K562 (cell line): ENCODE data around the gene ARF1. TPM values are rescaled to one million over a fixed set of nuclear protein-coding genes. Genes with fewer than 3 reads are reported as not detected.

Experiments
- ATAC-seq: fragments of 200-7000 bp; cut with Tn5 transposase; 3 replicates; pipeline ENCODE4 v1.9.1; 2020; ENCODE audit warnings: moderate library complexity
- BruUV-seq: library from RNA; stranded (reverse); fragments of 400-500 nt; replicated peaks from 2 replicates; lab custom pipeline; 2021; lab: Mats Ljungman, UMichigan
- CTCF ChIA-PET: fragments of 300-600 bp; formaldehyde crosslinking; extraction: SDS; loops from one replicate; lab custom pipeline; 2021; ENCODE audit warnings: low intra/inter-chr PET ratio; lab: Yijun Ruan, JAX
- POLR2A ChIA-PET: fragments of 300-600, 350-650 bp; sonication (Branson Sonifier 250); formaldehyde crosslinking; extraction: SDS; loops from one replicate; lab custom pipeline; 2021; ENCODE audit warnings: antibody characterized with exemption, inconsistent platforms; lab: Yijun Ruan, JAX
- DNase-seq, 4 experiments: peaks; one replicate each; pipeline versions ENCODE4 v3.0.0 to v3.0.0-alpha.2; 2011 to 2018; ENCODE audit warnings: low spot score in 3 of 4, mixed read lengths in 3 of 4; ENCODE audit errors: extremely low read depth in 1 of 4
- FAIRE-seq: peaks from 2 replicates; lab custom pipeline; 2011; peaks lifted over from hg19 to GRCh38; lab: Jason Lieb, UNC
- H2AFZ ChIP-seq: 2 replicates; pipeline ENCODE4 v1.6.0; 2011; ENCODE audit warnings: low read depth, low read length, control low read depth, inconsistent platforms
- H3K27ac ChIP-seq: fragments of 200-600 bp; 3 replicates; pipeline ENCODE4 v1.8.0; 2011; ENCODE audit warnings: low read depth, mild to moderate bottlenecking, control low read depth, inconsistent platforms, low read length, moderate library complexity, mixed read lengths; ENCODE audit errors: extremely low read depth
- H3K27me3 ChIP-seq, 2 experiments: fragments of 300-600 bp in 1 of 2; 2 replicates in 1 of 2; 3 replicates in 1 of 2; pipeline versions ENCODE4 v1.6.0 to v1.8.0; 2011; ENCODE audit warnings: inconsistent platforms in 2 of 2, low read length in 2 of 2, mild to moderate bottlenecking in 1 of 2, mixed read lengths in 1 of 2, moderate library complexity in 1 of 2; ENCODE audit not compliant: control insufficient read depth in 2 of 2, insufficient read depth in 2 of 2
- H3K36me3 ChIP-seq: fragments of 300-600 bp; 3 replicates; pipeline ENCODE4 v1.8.0; 2011; ENCODE audit warnings: mild to moderate bottlenecking, low read length, inconsistent platforms; ENCODE audit not compliant: control insufficient read depth, insufficient read depth
- H3K4me1 ChIP-seq, 2 experiments: fragments of 200-600 bp in 1 of 2; replicated peaks in 1 of 2; 2 replicates in 1 of 2; 3 replicates in 1 of 2; pipeline versions ENCODE4 v1.5.1 to v1.8.0; 2011; ENCODE audit warnings: inconsistent platforms in 2 of 2, low read length in 2 of 2, mild to moderate bottlenecking in 1 of 2, mixed read lengths in 1 of 2, moderate library complexity in 1 of 2; ENCODE audit not compliant: control insufficient read depth in 2 of 2, insufficient read depth in 2 of 2
- H3K4me2 ChIP-seq: 2 replicates; pipeline ENCODE4 v1.6.1; 2011; ENCODE audit warnings: low read length, control low read depth, inconsistent platforms, mixed read lengths; ENCODE audit not compliant: insufficient read depth
- H3K4me3 ChIP-seq: fragments of 200-600 bp; sonication (generic), shearing (Covaris generic); 2 replicates; pipeline ENCODE4 v1.5.1; 2016; ENCODE audit warnings: control low read depth, inconsistent platforms
- H3K79me2 ChIP-seq: fragments of 200-600 bp; 3 replicates; pipeline ENCODE4 v1.8.0; 2011; ENCODE audit warnings: low read length, inconsistent platforms; ENCODE audit not compliant: control insufficient read depth, insufficient read depth
- H3K9ac ChIP-seq, 2 experiments: 2 replicates each; pipeline versions ENCODE4 v1.6.0 to v1.6.1; 2011; ENCODE audit warnings: low read depth in 2 of 2, low read length in 2 of 2, control low read depth in 1 of 2, inconsistent platforms in 1 of 2, mild to moderate bottlenecking in 1 of 2, mixed read lengths in 1 of 2; ENCODE audit not compliant: insufficient read depth in 1 of 2
- H3K9me1 ChIP-seq: one replicate; pipeline ENCODE4 v1.6.0; 2011; ENCODE audit warnings: inconsistent platforms, mild to moderate bottlenecking, low read length, moderate library complexity; ENCODE audit not compliant: control insufficient read depth, insufficient read depth
- H3K9me3 ChIP-seq: replicated peaks from 2 replicates; pipeline ENCODE4 v1.5.1; 2011; ENCODE audit warnings: low read depth, low read length, inconsistent platforms; ENCODE audit not compliant: control insufficient read depth, insufficient read depth
- H4K20me1 ChIP-seq: replicated peaks from 2 replicates; pipeline ENCODE4 v1.6.1; 2011; ENCODE audit warnings: low read length, inconsistent platforms, mixed read lengths; ENCODE audit not compliant: control insufficient read depth, insufficient read depth
- BCLAF1 ChIP-seq, 2 experiments: fragments of 450-650 bp in 1 of 2; IDR thresholded peaks; 2 replicates each; pipeline ENCODE4 v1.6.1; 2011 to 2017; ENCODE audit warnings: low read depth in 2 of 2, antibody characterized with exemption in 1 of 2, borderline replicate concordance in 1 of 2, low read length in 1 of 2, mild to moderate bottlenecking in 1 of 2, mixed read lengths in 1 of 2; ENCODE audit not compliant: control insufficient read depth in 1 of 2
- CGGBP1 ChIP-seq: fragments of 250-450 bp; sonication (Bioruptor Pico); IDR thresholded peaks from 2 replicates; pipeline ENCODE4 v1.9.0; 2021; ENCODE audit warnings: mild to moderate bottlenecking
- FOXJ3 ChIP-seq: sonication (generic); formaldehyde crosslinking; IDR thresholded peaks from 2 replicates; pipeline ENCODE4 v1.4.0; 2020; ENCODE audit warnings: mild to moderate bottlenecking, missing genetic modification reagents
- GABPB1 ChIP-seq: sonication (generic); formaldehyde crosslinking; IDR thresholded peaks from 2 replicates; pipeline ENCODE4 v1.8.0; 2022; ENCODE audit warnings: mild to moderate bottlenecking, missing genetic modification reagents
- HDAC6 ChIP-seq: IDR thresholded peaks from 2 replicates; pipeline ENCODE4 v1.6.1; 2012; ENCODE audit warnings: low read depth, mild to moderate bottlenecking, control low read depth, inconsistent platforms, low read length, moderate library complexity
- NCOA4 ChIP-seq: fragments of 450-650 bp; IDR thresholded peaks from 2 replicates; pipeline ENCODE4 v1.6.1; 2018; ENCODE audit warnings: mild to moderate bottlenecking; ENCODE audit not compliant: partially characterized antibody
- NEUROD1 ChIP-seq: fragments of 150-350 bp; IDR thresholded peaks from 2 replicates; pipeline ENCODE4 v1.6.1; 2014; ENCODE audit warnings: borderline replicate concordance, low read length, low read depth; ENCODE audit not compliant: partially characterized antibody
- NR2C1 ChIP-seq, 2 experiments: fragments of 450-650 bp; IDR thresholded peaks; 2 replicates each; pipeline ENCODE4 v1.6.1; 2017; ENCODE audit warnings: mild to moderate bottlenecking in 2 of 2, antibody characterized with exemption in 1 of 2, inconsistent platforms in 1 of 2, missing compliant biosample characterization in 1 of 2, missing genetic modification characterization in 1 of 2
- NR2C2 ChIP-seq, 2 experiments: fragments of 200-800 bp in 1 of 2; sonication (Bioruptor generic) in 1 of 2; sonication (generic) in 1 of 2; formaldehyde crosslinking in 1 of 2; IDR thresholded peaks; 2 replicates each; pipeline versions ENCODE4 v1.6.1 to v1.8.0; 2016 to 2022; ENCODE audit warnings: mild to moderate bottlenecking in 1 of 2, missing compliant biosample characterization in 1 of 2, missing genetic modification characterization in 1 of 2, missing genetic modification reagents in 1 of 2
- RBM17 ChIP-seq: fragments of 200-400 bp; formaldehyde crosslinking; IDR thresholded peaks from 2 replicates; pipeline ENCODE4 v1.6.1; 2017; ENCODE audit warnings: low read depth, mild to moderate bottlenecking, low read length, borderline replicate concordance
- RBM25 ChIP-seq: fragments of 200-400 bp; formaldehyde crosslinking; IDR thresholded peaks from 2 replicates; pipeline ENCODE4 v1.6.1; 2018; ENCODE audit warnings: low read length, low read depth, moderate library complexity; ENCODE audit not compliant: severe bottlenecking
- TARDBP ChIP-seq: fragments of 450-650 bp; IDR thresholded peaks from 2 replicates; pipeline ENCODE4 v1.6.1; 2016
- ZFP36 ChIP-seq: fragments of 150-350 bp; IDR thresholded peaks from 2 replicates; pipeline ENCODE4 v1.6.1; 2018; ENCODE audit warnings: low read length, low read depth; ENCODE audit not compliant: partially characterized antibody
- ZNF316 ChIP-seq: fragments of 450-650 bp; IDR thresholded peaks from 2 replicates; pipeline ENCODE4 v1.6.1; 2016
- WGBS: fragments of 100-300 bp; shearing (Covaris generic); methylation state at CpG from one replicate; pipeline ENCODE4 v1.1.6; 2016; ENCODE audit warnings: low coverage, mixed read lengths; ENCODE audit not compliant: insufficient coverage; ENCODE audit errors: missing lambda C conversion rate; 5-methylcytosine and 5-hydroxymethylcytosine counted together
- in situ Hi-C: fragments of 300-500 bp; cut with MboI; formaldehyde crosslinking; loops from 4 replicates; pipeline ENCODE4 v1.15.0; 2018; ENCODE audit warnings: inconsistent platforms, mixed read lengths
- intact Hi-C: fragments of 100-400 bp; cut with micrococcal nuclease; formaldehyde crosslinking; loops from 2 replicates; pipeline ENCODE4 v1.14.2; 2022
- polyA plus RNA-seq, 8 experiments: library from polyadenylated mRNA; depleted of rRNA in 4 of 8; stranded (reverse) in 5 of 8; unstranded in 3 of 8; fragments of >200 nt; fragmentation: Nextera tagmentation in 2 of 8; fragmentation: Illumina TruSeq in 1 of 8; extraction: Ambion mirVana in 2 of 8; extraction: Trizol in 1 of 8; gene quantifications; 2 replicates each; pipeline versions ENCODE4 v1.2.1 to v1.2.3, GENCODE V29; 2011 to 2014; ENCODE audit warnings: inconsistent platforms in 1 of 8, missing spikeins in 1 of 8
- total RNA-seq, 7 experiments: library from RNA; depleted of rRNA in 6 of 7; stranded (reverse); fragments of >200 nt in 6 of 7; fragmentation: Illumina TruSeq in 2 of 7; extraction: Trizol in 2 of 7; gene quantifications; 2 replicates each; pipeline versions ENCODE4 v1.2.1 to v1.2.3, GENCODE V29; 2011 to 2021; ENCODE audit warnings: low replicate concordance in 1 of 7

The ARF1 gene
- total and polyA plus RNA-seq, 9 of the 15 experiments (the other 6 are each of a cell fraction or from before 2014, with no cell fraction given) = 69.8 to 593 (median 325) TPM

- TF ChIP-seq BCLAF1 (IDR thresholded peaks at IDR 0.05; ENCODE audit: borderline replicate concordance in 1 of 2, control insufficient read depth in 1 of 2, low read depth in 2 of 2, low read length in 1 of 2) (0 out of 4 replicates have a peak, but pooled peaks of 1 of the 2 experiments have one; percentile 12), NCOA4 (no peak)
Observed at GRCh38 chr1:228071839-228072657, 10.5 kb upstream of the ARF1 start (continued).

- DNase-seq (no peak), FAIRE-seq (no peak), ATAC-seq (peak; percentile 5)
- Histone ChIP-seq H3K27me3 (peaks cover 3 to 29% of the 10 kb centered on the region in 2 experiments; a peak in 3 of 5 replicates), H3K36me3 (no peaks in the 10 kb centered on the region), H3K9me1 (no peaks in the 10 kb centered on the region), H3K4me1 (peaks cover 0 to 27% of the 10 kb centered on the region in 2 experiments; a peak in 2 of 5 replicates), H3K27ac (no peak overlapping the region), H3K79me2 (no peaks in the 10 kb centered on the region), H3K4me3 (no peak overlapping the region), H2AFZ (no peak overlapping the region), H4K20me1 (peaks cover 34% of the 10 kb centered on the region), H3K4me2 (no peak overlapping the region), H3K9me3 (no peaks in the 10 kb centered on the region), H3K9ac (peak overlapping the region in 1 of 2 experiments; percentile 14; a peak in 2 of 4 replicates)
- in situ Hi-C loops (no loop called here), intact Hi-C loops (no loop called here)
- CTCF ChIA-PET = no interaction called here
- TF ChIP-seq TARDBP (no peak), NEUROD1 (no peak), NR2C2 (CRISPR knock-in tag; IDR thresholded peaks at IDR 0.05) (no peak), NR2C2 (tag; IDR thresholded peaks at IDR 0.05) (0 out of 2 replicates have a peak, but pooled peaks have one; percentile 52), NR2C1 (IDR thresholded peaks at IDR 0.05) (no peak), NR2C1 (tag; IDR thresholded peaks at IDR 0.05) (no peak; the same call in 1 of the 2 replicates), RBM25 (no peak), ZNF316 (peak; percentile 33; the same call in 1 of the 2 replicates), ZFP36 (no peak), RBM17 (no peak), HDAC6 (no peak), FOXJ3 (CRISPR knock-in tag) (no peak), CGGBP1 (CRISPR knock-in tag) (no peak), GABPB1 (CRISPR knock-in tag) (no peak)
- WGBS = 8% methylated on average over 5 of the region's 5 CpGs
- POLR2A ChIA-PET = interaction anchor here (0.6 to 1.6 kb wide), 3 partner anchors 11 to 1554 kb away, joined by 3 to 7 read pairs (median 3); no protein-coding TSS in a partner anchor
- no TSS peak for BruUV-seq
Observed at GRCh38 chr1:228072658-228073043, 9.9 kb upstream of the ARF1 start.
